Left ventricle myocardium superior (tissue), 1 donor: ENCODE measurements around the gene LHX6. TPM values are rescaled to one million over a fixed set of nuclear protein-coding genes. Genes with fewer than 3 reads are reported as not detected.

Source experiments
- ATAC-seq: fragments of 200-7000 bp; cut with Tn5 transposase; one replicate; pipeline ENCODE4 v1.9.1; 2020; ENCODE audit warnings: mild to moderate bottlenecking, moderate library complexity
- DNase-seq: peaks from one replicate; pipeline ENCODE4 v3.0.0-alpha.2; 2020
- intact Hi-C: fragments of 100-400 bp; cut with micrococcal nuclease; formaldehyde crosslinking; loops from one replicate; pipeline ENCODE4 v1.11.0; 2022
- total RNA-seq: library from RNA; stranded (reverse); fragmentation: NEBNext Ultra II Directional; extraction: Animal tissue kit (Norgen Biotek cat#: 25700); gene quantifications from one replicate; pipeline ENCODE4 v1.2.1, GENCODE V29; 2021
- donor health status: DM: no; HTN: yes; CAD: no; lungs with severe emphysema.

LHX6 gene
- total RNA-seq, 1 donor from 2014 or later = 8.0 TPM

DNA sequence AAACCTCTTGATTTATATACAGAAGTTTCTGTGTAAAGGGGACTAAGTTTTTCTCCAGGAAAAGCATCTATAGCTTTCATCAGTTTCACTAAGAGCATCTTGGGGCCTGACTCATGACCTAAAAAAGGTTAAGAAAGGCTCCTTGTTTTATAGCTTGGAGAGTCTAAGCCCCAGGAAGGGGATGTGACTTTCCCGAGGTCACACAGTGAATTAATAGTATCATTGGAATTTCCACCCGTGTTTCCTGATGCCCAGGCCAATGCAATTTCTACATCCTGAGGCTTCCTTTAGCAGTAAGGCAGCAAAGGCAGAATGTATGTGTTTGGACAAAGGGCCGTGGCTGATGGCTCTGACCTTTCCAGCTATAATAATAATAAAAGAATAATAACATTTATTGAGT is 60.4 kb downstream of the LHX6 start:
- intact Hi-C loops = no loop called here
- ATAC-seq = no peak
- DNase-seq = no peak

DNA sequence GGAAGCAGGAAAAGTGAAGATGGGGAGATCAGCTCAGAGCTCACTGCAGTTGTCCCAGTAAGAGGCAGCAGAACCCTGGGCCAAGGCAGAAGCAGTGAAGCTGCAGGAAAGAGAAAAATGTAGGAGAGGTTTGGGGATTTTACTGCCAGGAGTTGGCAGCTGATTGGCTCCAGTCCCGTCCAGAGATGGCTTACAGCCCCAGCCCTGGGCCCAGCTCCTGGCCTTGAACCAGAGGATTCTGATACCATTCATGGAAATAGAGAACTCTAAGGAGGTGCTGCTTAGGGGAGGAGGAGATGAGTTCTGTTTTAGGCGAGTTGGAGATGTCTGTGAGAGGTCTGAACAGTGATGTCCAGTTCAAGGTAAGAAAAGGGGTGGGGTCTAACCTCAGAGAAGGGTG is 64.5 kb downstream of the LHX6 start:
- DNase-seq = no peak
- intact Hi-C loops = no loop called here
- no peak for ATAC-seq

- ATAC-seq (no peak), DNase-seq (no peak)
- intact Hi-C loops = no loop called here
These were observed 66.3 kb downstream of the LHX6 start for GRCh38 chr9:122162415-122162814.

DNA sequence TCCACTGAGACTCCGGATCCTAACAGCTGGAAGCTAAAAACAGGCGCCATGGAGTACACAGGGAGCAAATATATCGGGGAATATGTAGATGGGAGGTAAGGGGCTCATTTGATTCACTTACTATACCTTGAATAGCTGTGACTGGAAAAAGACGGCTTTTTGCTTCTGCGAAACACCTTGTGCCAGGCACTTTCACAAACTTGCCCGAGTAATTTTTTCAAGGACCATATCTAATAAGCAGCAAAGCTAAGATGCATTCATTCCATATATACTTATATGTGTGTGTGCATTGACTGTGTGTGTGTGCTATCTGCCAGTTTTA is 68.9 kb downstream of the LHX6 start:
- ATAC-seq = no peak
- DNase-seq = no peak
- intact Hi-C loops = no loop called here

DNA sequence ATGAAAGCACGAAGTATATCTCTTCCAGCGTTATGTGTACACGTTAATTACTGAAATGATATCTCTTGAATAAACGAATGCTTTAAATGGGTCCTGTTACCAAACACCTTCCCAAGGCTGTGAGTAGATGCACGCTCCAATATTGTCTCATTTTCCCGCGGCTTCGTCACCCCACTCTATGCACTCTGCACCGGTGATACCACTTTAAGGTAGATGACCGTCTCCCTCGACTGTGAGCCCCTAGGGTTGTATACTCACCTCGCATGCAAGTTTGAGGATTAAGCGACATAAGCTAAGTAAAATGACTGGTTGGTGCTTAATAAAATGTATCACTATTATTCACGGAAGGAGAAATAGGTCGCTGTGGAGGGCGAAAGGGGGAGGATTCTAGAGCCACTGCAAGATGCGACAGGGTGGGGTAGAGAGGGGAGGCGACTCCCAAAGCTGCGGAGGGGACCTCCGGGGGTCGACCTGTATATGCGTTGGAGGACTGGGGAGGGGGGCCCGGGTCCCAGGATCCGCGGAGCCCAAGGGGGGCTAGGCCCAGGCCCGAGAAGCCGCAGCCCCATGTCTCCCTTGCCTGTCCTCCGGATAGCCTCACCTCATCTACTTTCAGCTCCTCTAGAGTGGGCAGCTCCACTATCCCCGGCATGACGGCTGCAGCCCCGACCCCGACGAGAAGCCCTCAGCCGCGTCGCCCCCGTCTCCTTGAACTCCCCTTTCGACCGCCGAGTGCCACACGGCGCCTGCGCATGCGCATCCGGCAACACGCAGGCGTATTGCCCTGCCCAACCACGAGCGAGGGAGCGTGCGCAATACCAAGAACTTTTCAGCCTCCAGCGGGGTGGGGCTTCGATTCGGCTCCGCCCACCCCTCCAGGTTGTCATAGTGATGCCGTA is 69.5 kb downstream of the LHX6 start, which contains the start of the genes MORN5 and NDUFA8:
Gene MORN5 (plus strand): TSS at position 883 of the 899 bp plus-strand sequence. CDS start 65 bp downstream, outside the sequence.
Gene NDUFA8 (minus strand): TSS at position 754 of the 899 bp plus-strand sequence. CDS start 102 bp downstream, at position 652.
- intact Hi-C loops = no loop called here
- DNase-seq (peak; percentile 98), ATAC-seq (peak; percentile 98)

DNA sequence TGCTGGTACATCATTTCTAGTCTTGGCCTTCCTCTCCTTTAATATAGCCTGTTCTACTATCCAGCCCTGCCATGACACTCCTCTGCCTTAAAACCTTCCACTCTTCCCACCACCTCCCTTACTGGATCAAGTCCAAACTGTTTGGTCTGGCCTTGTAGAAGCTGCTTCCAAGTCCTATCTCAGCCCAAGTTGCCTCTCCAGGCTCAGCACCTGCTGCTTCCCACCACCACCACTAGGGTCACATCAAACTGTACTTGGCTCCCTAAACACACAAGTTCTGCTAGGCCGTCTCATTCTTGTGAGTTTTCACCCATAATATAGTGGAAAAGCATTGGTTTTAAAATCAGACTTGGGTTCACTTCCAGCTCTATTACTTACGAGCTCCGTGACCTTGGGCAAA is 70.6 kb downstream of the LHX6 start:
- intact Hi-C loops = no loop called here
- peak; percentile 35 for DNase-seq
- ATAC-seq = peak; percentile 30

GRCh38 chr9:122155796-122156195 is 73.0 kb downstream of the LHX6 start:
- intact Hi-C loops = no loop called here
- no peak for DNase-seq
- no peak for ATAC-seq

Other genes with a start within 250 kb of the LHX6 start
- 5.8 TPM for gene TTLL11, start 135.6 kb downstream of the LHX6 start, total RNA-seq
- 321 TPM for gene NDUFA8, start 69.2 kb downstream of the LHX6 start, total RNA-seq
- gene MORN5, start 69.0 kb downstream of the LHX6 start, total RNA-seq = not detected
- 41.8 TPM for gene RBM18, start 35.9 kb upstream of the LHX6 start, total RNA-seq
- gene MRRF, start 35.9 kb upstream of the LHX6 start, total RNA-seq = 41.3 TPM
- 3.4 TPM for gene PTGS1, start 142.1 kb upstream of the LHX6 start, total RNA-seq
- gene OR1J1, start 249.0 kb upstream of the LHX6 start, total RNA-seq = not detected